Tibial nerve (tissue), 4 donors: ENCODE data around the gene ANO2.

Source experiments
- EP300 ChIP-seq, 2 donors: sonication (generic); formaldehyde crosslinking; IDR thresholded peaks; one replicate each; pipeline ENCODE4 v1.6.1; 2017; ENCODE audit warnings: antibody characterized with exemption in 2 of 2, mild to moderate bottlenecking in 1 of 2
- POLR2A ChIP-seq, 2 donors: fragments of 450-650 bp; IDR thresholded peaks; one replicate each; pipeline ENCODE4 v1.6.1; 2017; ENCODE audit warnings: antibody characterized with exemption in 2 of 2, mild to moderate bottlenecking in 2 of 2, moderate library complexity in 2 of 2
- TF ChIP-seq, protein P1 (sequence below), 5 experiments: fragments of 200-600 bp in 3 of 5; fragments of 450-650 bp in 2 of 5; sonication (generic) in 3 of 5; IDR thresholded peaks; one replicate each; pipeline ENCODE4 v1.5.1; 2016 to 2019; ENCODE audit warnings: antibody characterized with exemption in 5 of 5, mild to moderate bottlenecking in 3 of 5, moderate library complexity in 2 of 5

DNA sequence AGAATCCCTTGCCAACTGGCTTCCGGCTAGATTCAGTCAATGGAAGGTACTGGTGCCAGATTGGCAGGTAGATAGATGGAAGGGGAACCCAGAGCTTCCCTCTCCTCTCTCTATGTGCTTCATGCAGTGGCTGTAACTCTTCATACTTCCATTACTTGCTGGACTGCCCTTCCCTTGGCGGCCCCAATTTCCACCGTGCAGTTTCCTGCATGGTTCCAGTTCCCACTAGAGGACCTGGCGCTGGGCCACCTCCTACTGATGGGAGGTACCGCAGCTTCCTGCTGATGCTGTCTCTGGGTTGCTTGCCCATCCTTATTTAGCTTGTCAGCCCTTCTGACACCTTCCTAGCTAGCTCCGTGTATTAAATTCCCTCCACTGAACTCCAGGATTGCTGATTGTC is 226.4 kb downstream of the ANO2 start:
- TF ChIP-seq, protein P1, sequence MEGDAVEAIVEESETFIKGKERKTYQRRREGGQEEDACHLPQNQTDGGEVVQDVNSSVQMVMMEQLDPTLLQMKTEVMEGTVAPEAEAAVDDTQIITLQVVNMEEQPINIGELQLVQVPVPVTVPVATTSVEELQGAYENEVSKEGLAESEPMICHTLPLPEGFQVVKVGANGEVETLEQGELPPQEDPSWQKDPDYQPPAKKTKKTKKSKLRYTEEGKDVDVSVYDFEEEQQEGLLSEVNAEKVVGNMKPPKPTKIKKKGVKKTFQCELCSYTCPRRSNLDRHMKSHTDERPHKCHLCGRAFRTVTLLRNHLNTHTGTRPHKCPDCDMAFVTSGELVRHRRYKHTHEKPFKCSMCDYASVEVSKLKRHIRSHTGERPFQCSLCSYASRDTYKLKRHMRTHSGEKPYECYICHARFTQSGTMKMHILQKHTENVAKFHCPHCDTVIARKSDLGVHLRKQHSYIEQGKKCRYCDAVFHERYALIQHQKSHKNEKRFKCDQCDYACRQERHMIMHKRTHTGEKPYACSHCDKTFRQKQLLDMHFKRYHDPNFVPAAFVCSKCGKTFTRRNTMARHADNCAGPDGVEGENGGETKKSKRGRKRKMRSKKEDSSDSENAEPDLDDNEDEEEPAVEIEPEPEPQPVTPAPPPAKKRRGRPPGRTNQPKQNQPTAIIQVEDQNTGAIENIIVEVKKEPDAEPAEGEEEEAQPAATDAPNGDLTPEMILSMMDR (IDR thresholded peaks at IDR 0.05) = no peak
- no peak for TF ChIP-seq POLR2A (IDR thresholded peaks at IDR 0.05)
- TF ChIP-seq EP300 (IDR thresholded peaks at IDR 0.05) = no peak
